Measurements from ENCODE around the gene RPH3AL.

The RPH3AL gene

GRCh38 chr17:343875-344752, 8.5 kb downstream of the RPH3AL start:
- Histone ChIP-seq H2AK5ac (ENCODE audit: low read length) (no peak overlapping the region), H3K23ac (ENCODE audit: low read length) (no peak overlapping the region), H3K27ac (ENCODE audit: low read depth, low read length) (no peak overlapping the region), H3K79me1 (ENCODE audit: low read length) (no peaks in the 10 kb centered on the region), H3K9ac (ENCODE audit: low read length) (no peak overlapping the region), H2BK5ac (ENCODE audit: low read length) (no peak overlapping the region), H3K4me1 (ENCODE audit: control insufficient read depth, low read depth, low read length) (no peaks in the 10 kb centered on the region), H3K56ac (ENCODE audit: low read length) (no peak overlapping the region), H3K4ac (ENCODE audit: low read depth, low read length) (no peak overlapping the region), H3K27me3 (ENCODE audit: insufficient read depth, low read length, poor library complexity) (no peaks in the 10 kb centered on the region), H4K8ac (ENCODE audit: low read depth, low read length) (no peak overlapping the region), H4K5ac (ENCODE audit: low read length) (no peak overlapping the region), H3K79me2 (ENCODE audit: control insufficient read depth, insufficient read depth, low read length) (no peaks in the 10 kb centered on the region), H3K4me2 (ENCODE audit: low read length) (no peak overlapping the region), H2BK120ac (ENCODE audit: low read depth, low read length) (no peak overlapping the region), H3K18ac (ENCODE audit: low read length) (no peak overlapping the region), H2BK15ac (replicated peaks; ENCODE audit: low read depth) (no peak overlapping the region), H3K36me3 (ENCODE audit: control insufficient read depth, insufficient read depth, low read length) (no peaks in the 10 kb centered on the region), H3K4me3 (ENCODE audit: low read length) (no peak overlapping the region)
- WGBS (ENCODE audit: extremely low coverage, insufficient coverage, low lambda C conversion rate): no CpG with 5 or more reads among the region's 5 CpGs
- no peak for DNase-seq

DNA sequence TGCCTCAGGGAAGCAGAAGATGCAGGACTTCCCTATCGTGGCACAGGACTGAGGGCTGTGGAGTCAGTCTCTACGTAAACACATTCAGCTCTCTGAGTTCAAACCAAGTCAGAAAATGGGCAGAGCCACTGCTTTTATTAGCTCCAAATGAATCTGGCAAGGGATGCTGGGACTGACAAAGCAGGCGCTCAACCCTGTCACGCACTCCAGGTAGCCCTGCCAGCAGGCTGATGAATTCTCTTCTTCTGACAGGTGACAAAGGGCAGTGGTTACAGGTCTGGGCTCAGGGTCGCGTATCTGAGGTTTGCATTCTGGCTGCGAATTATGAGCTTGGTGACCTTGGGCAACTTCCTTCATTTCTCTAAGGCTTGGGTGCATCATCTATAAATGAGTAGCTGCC, 9.4 kb downstream of the RPH3AL start:
- no CpG with 5 or more reads among the region's 7 CpGs for WGBS (ENCODE audit: extremely low coverage, insufficient coverage, low lambda C conversion rate)
- Histone ChIP-seq H3K56ac (ENCODE audit: low read length) (no peak overlapping the region), H2AK5ac (ENCODE audit: low read length) (no peak overlapping the region), H3K79me2 (ENCODE audit: control insufficient read depth, insufficient read depth, low read length) (no peaks in the 10 kb centered on the region), H3K23ac (ENCODE audit: low read length) (no peak overlapping the region), H3K18ac (ENCODE audit: low read length) (no peak overlapping the region), H2BK15ac (replicated peaks; ENCODE audit: low read depth) (no peak overlapping the region), H3K4me1 (ENCODE audit: control insufficient read depth, low read depth, low read length) (no peaks in the 10 kb centered on the region), H3K4me3 (ENCODE audit: low read length) (no peak overlapping the region), H3K36me3 (ENCODE audit: control insufficient read depth, insufficient read depth, low read length) (no peaks in the 10 kb centered on the region), H3K27ac (ENCODE audit: low read depth, low read length) (no peak overlapping the region), H3K4ac (ENCODE audit: low read depth, low read length) (no peak overlapping the region), H3K9ac (ENCODE audit: low read length) (no peak overlapping the region), H2BK120ac (ENCODE audit: low read depth, low read length) (no peak overlapping the region), H4K5ac (ENCODE audit: low read length) (no peak overlapping the region), H3K4me2 (ENCODE audit: low read length) (no peak overlapping the region), H4K8ac (ENCODE audit: low read depth, low read length) (no peak overlapping the region), H3K79me1 (ENCODE audit: low read length) (no peaks in the 10 kb centered on the region), H2BK5ac (ENCODE audit: low read length) (no peak overlapping the region), H3K27me3 (ENCODE audit: insufficient read depth, low read length, poor library complexity) (no peaks in the 10 kb centered on the region)
- DNase-seq: no peak

- Histone ChIP-seq H3K27me3 (ENCODE audit: insufficient read depth, low read length, poor library complexity) (no peaks in the 10 kb centered on the region), H3K18ac (ENCODE audit: low read length) (no peak overlapping the region), H2BK5ac (ENCODE audit: low read length) (no peak overlapping the region), H3K27ac (ENCODE audit: low read depth, low read length) (no peak overlapping the region), H3K9ac (ENCODE audit: low read length) (no peak overlapping the region), H3K79me2 (ENCODE audit: control insufficient read depth, insufficient read depth, low read length) (no peaks in the 10 kb centered on the region), H4K5ac (ENCODE audit: low read length) (no peak overlapping the region), H3K4me1 (ENCODE audit: control insufficient read depth, low read depth, low read length) (peaks cover 7% of the 10 kb centered on the region), H3K79me1 (ENCODE audit: low read length) (no peaks in the 10 kb centered on the region), H3K4ac (ENCODE audit: low read depth, low read length) (no peak overlapping the region), H3K56ac (ENCODE audit: low read length) (no peak overlapping the region), H2AK5ac (ENCODE audit: low read length) (no peak overlapping the region), H4K8ac (ENCODE audit: low read depth, low read length) (no peak overlapping the region), H3K23ac (ENCODE audit: low read length) (no peak overlapping the region), H3K36me3 (ENCODE audit: control insufficient read depth, insufficient read depth, low read length) (no peaks in the 10 kb centered on the region), H2BK120ac (ENCODE audit: low read depth, low read length) (no peak overlapping the region), H3K4me3 (ENCODE audit: low read length) (no peak overlapping the region), H3K4me2 (ENCODE audit: low read length) (no peak overlapping the region), H2BK15ac (replicated peaks; ENCODE audit: low read depth) (no peak overlapping the region)
- no peak for DNase-seq
- WGBS (ENCODE audit: extremely low coverage, insufficient coverage, low lambda C conversion rate): no CpG with 5 or more reads among the region's 4 CpGs
Observed at GRCh38 chr17:340074-340473, 12.5 kb downstream of the RPH3AL start.

DNA sequence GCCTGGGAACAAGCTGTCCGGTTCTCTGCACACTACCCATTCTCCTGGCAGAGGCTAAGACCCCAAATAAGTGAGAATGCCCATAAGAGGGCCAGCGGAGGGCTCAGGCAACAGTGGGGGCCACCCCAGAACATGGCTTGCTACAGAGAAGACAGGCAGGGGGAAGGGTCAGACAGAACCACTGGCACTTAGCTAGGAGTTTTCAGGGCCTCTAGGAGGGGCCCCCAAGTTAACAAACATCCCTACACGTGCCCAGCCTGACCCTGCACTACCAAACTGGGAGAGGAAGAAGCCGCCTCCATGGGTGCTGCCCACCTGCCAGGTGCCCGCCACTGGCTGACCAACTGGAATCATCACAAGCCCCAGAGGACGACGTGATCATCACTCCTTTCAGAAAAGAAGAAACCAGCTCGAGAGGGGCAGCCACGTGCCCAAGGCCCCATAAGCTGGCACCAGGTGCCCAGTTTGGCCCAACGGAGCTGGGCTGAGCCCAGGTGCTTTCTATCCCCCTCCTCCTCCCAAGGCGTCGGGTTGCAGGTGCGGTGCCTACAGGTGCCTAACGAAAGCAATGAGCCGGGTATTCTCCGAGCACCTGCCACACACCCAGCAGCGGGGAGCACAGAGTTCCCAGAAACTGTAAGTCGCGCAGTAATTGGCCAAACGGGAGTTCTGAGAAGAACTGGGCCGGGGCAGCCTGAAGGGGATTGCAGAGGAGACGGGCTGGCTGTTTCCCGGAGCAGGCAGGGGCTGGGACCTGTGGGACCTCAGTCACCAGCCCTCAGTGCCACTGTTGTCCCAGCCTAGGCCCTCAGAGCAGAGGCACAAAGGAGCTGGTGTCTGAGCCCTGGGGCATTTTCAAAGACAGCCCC, 13.2 kb downstream of the RPH3AL start:
- H3K79me2 ChIP-seq (ENCODE audit: control insufficient read depth, insufficient read depth, low read length): no peaks in the 10 kb centered on the region
- H3K27me3 ChIP-seq (ENCODE audit: insufficient read depth, low read length, poor library complexity): no peaks in the 10 kb centered on the region
- H2BK120ac ChIP-seq (ENCODE audit: low read depth, low read length): no peak overlapping the region
- H3K36me3 ChIP-seq (ENCODE audit: control insufficient read depth, insufficient read depth, low read length): no peaks in the 10 kb centered on the region
- H2AK5ac ChIP-seq (ENCODE audit: low read length): no peak overlapping the region
- H3K4me1 ChIP-seq (ENCODE audit: control insufficient read depth, low read depth, low read length): peaks cover 7% of the 10 kb centered on the region
- H3K27ac ChIP-seq (ENCODE audit: low read depth, low read length): no peak overlapping the region
- H3K9ac ChIP-seq (ENCODE audit: low read length): no peak overlapping the region
- no CpG with 5 or more reads among the region's 23 CpGs for WGBS (ENCODE audit: extremely low coverage, insufficient coverage, low lambda C conversion rate)
- no peak overlapping the region for H2BK5ac ChIP-seq (ENCODE audit: low read length)
- H3K4me2 ChIP-seq (ENCODE audit: low read length): no peak overlapping the region
- H3K4ac ChIP-seq (ENCODE audit: low read depth, low read length): no peak overlapping the region
- H4K8ac ChIP-seq (ENCODE audit: low read depth, low read length): no peak overlapping the region
- no peak overlapping the region for H3K23ac ChIP-seq (ENCODE audit: low read length)
- no peak overlapping the region for H2BK15ac ChIP-seq (replicated peaks; ENCODE audit: low read depth)
- no peak overlapping the region for H4K5ac ChIP-seq (ENCODE audit: low read length)
- H3K18ac ChIP-seq (ENCODE audit: low read length): no peak overlapping the region
- H3K56ac ChIP-seq (ENCODE audit: low read length): no peak overlapping the region
- no peak for DNase-seq
- no peak overlapping the region for H3K4me3 ChIP-seq (ENCODE audit: low read length)
- H3K79me1 ChIP-seq (ENCODE audit: low read length): no peaks in the 10 kb centered on the region

DNA sequence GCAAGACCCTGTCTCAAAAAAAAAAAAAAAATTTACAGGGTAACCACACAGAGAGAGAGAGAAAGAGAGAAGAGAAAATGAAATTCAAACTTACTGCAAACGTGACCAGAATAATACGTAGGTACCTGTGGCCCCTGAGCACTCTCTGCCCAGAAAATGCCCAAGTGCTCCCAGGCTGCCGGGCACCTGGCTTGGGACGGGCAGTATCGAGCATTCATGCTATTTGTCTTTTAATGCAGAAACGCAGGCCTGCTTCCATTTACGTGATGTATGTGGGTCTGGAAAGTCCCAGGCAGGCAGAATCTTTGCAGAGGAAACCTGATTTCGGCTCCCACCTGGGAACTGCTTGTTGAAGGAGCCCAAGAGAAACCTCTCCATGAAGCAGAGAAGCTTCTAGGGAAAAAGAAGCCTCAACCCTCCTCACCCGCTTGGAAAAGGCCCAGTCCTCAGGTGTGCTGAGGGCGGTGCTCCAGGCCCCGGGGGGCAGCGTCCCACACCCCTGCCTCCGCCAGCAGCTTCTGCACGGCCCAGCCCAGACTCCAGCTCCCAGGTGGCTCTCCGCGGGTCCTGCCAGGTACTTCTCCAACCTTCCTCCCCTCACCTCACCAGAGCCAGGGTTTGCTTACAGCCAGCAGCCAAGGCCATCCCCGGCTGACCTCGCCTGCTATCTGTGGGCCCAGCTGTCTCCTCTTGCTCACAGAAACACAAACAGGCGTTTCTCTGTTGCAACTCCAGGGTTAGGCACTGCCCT, 14.0 kb downstream of the RPH3AL start:
- WGBS (ENCODE audit: extremely low coverage, insufficient coverage, low lambda C conversion rate): no CpG with 5 or more reads among the region's 19 CpGs
- peaks cover 8% of the 10 kb centered on the region for H3K4me1 ChIP-seq (ENCODE audit: control insufficient read depth, low read depth, low read length)

More for the DNA sequence above, 14.0 kb downstream of the RPH3AL start:
- H3K79me2 ChIP-seq (ENCODE audit: control insufficient read depth, insufficient read depth, low read length): no peaks in the 10 kb centered on the region
- no peak overlapping the region for H2BK5ac ChIP-seq (ENCODE audit: low read length)
- H3K4ac ChIP-seq (ENCODE audit: low read depth, low read length): no peak overlapping the region
- H2AK5ac ChIP-seq (ENCODE audit: low read length): no peak overlapping the region
- no peaks in the 10 kb centered on the region for H3K79me1 ChIP-seq (ENCODE audit: low read length)
- H3K4me3 ChIP-seq (ENCODE audit: low read length): no peak overlapping the region
- H3K9ac ChIP-seq (ENCODE audit: low read length): no peak overlapping the region
- no peak overlapping the region for H3K23ac ChIP-seq (ENCODE audit: low read length)
- no peak overlapping the region for H2BK120ac ChIP-seq (ENCODE audit: low read depth, low read length)
- H4K5ac ChIP-seq (ENCODE audit: low read length): no peak overlapping the region
- no peak for DNase-seq
- no peak overlapping the region for H3K56ac ChIP-seq (ENCODE audit: low read length)
- no peak overlapping the region for H3K18ac ChIP-seq (ENCODE audit: low read length)
- H2BK15ac ChIP-seq (replicated peaks; ENCODE audit: low read depth): no peak overlapping the region
- H3K36me3 ChIP-seq (ENCODE audit: control insufficient read depth, insufficient read depth, low read length): no peaks in the 10 kb centered on the region
- no peak overlapping the region for H3K27ac ChIP-seq (ENCODE audit: low read depth, low read length)
- H4K8ac ChIP-seq (ENCODE audit: low read depth, low read length): no peak overlapping the region
- no peaks in the 10 kb centered on the region for H3K27me3 ChIP-seq (ENCODE audit: insufficient read depth, low read length, poor library complexity)
- no peak overlapping the region for H3K4me2 ChIP-seq (ENCODE audit: low read length)
